HG02571 (cell line): ENCODE data around the gene CHPF2.

ENCODE experiments used
- ATAC-seq: cut with Tn5 transposase; IDR thresholded peaks from one replicate; pipeline ENCODE4 v1.9.1; 2021; ENCODE audit warnings: mild to moderate bottlenecking, moderate library complexity; ENCODE audit not compliant: unreplicated experiment

Gene CHPF2

DNA sequence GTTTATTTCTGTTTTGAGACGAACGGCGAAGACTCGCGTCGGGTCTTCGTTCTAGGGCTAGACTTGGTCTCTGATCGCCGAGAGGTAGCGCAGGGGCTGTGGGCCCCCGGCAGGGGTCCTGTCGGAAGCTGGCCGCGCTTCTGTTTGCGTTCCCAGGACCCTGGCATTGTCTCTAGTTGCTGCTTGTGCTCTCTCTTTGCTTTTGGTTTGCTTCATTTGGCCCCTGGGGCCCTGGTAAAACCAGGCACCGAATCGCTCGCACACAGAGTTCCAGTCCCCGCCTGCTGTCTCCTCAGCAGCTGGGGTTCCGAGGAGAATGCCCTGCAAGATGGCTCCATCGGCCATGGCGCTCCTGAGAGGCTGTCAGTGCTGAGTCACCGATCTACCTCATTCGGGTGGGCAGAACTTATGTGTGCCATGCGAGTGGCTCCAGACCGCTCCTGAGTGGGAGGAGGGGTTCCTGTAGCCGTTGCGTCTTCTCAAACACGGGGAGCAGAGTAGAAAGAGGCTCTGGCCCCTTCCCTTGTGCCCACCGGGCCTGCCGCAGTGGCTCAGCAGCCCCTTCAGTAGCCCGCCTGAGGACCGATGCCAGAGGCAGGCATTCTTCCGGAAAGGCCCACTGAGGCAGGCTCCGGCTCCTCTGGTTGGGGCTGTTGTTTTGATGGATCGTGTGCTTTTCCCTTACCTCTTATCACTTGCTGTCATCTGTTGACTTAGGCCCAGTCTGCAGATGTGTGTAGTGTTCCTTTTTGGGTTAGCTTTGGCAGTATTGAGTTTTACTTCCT, 826 bp downstream of the CHPF2 start:
- ATAC-seq, result peak; percentile 38

- ATAC-seq, result no peak
Measured at GRCh38 chr7:151233804-151234203, 1.5 kb downstream of the CHPF2 start.

GRCh38 chr7:151235091-151235787, 3.0 kb downstream of the CHPF2 start:
- ATAC-seq, result no peak

DNA sequence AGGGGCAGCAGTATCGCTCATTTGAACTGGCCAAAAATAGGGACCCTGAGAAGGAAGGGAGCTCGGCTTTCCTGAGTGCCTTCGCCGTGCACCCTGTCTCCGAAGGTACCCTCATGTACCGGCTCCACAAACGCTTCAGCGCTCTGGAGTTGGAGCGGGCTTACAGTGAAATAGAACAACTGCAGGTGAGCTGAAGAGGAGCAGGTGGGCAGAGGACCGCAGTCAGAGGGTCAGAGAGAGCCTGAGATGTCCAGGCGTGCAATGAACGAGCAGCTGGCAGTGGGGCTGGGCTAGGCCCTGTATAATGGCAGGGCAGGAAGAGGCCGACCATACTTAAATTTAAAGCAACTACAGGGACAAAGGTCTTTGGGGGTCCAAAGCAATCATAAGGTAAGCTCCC, 4.1 kb downstream of the CHPF2 start:
- no peak for ATAC-seq

DNA sequence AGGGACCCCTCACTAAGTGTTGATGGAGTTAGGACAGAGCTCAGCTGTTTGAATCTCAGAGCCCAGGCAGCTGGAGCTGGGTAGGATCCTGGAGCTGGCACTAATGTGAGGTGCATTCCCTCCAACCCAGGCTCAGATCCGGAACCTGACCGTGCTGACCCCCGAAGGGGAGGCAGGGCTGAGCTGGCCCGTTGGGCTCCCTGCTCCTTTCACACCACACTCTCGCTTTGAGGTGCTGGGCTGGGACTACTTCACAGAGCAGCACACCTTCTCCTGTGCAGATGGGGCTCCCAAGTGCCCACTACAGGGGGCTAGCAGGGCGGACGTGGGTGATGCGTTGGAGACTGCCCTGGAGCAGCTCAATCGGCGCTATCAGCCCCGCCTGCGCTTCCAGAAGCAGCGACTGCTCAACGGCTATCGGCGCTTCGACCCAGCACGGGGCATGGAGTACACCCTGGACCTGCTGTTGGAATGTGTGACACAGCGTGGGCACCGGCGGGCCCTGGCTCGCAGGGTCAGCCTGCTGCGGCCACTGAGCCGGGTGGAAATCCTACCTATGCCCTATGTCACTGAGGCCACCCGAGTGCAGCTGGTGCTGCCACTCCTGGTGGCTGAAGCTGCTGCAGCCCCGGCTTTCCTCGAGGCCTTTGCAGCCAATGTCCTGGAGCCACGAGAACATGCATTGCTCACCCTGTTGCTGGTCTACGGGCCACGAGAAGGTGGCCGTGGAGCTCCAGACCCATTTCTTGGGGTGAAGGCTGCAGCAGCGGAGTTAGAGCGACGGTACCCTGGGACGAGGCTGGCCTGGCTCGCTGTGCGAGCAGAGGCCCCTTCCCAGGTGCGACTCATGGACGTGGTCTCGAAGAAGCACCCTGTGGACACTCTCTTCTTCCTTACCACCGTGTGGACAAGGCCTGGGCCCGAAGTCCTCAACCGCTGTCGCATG, 5.2 kb downstream of the CHPF2 start:
- no peak for ATAC-seq

DNA sequence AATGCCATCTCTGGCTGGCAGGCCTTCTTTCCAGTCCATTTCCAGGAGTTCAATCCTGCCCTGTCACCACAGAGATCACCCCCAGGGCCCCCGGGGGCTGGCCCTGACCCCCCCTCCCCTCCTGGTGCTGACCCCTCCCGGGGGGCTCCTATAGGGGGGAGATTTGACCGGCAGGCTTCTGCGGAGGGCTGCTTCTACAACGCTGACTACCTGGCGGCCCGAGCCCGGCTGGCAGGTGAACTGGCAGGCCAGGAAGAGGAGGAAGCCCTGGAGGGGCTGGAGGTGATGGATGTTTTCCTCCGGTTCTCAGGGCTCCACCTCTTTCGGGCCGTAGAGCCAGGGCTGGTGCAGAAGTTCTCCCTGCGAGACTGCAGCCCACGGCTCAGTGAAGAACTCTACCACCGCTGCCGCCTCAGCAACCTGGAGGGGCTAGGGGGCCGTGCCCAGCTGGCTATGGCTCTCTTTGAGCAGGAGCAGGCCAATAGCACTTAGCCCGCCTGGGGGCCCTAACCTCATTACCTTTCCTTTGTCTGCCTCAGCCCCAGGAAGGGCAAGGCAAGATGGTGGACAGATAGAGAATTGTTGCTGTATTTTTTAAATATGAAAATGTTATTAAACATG, 6.0 kb downstream of the CHPF2 start:
- ATAC-seq, result no peak

GRCh38 chr7:151238924-151239836, 6.9 kb downstream of the CHPF2 start:
- no peak for ATAC-seq

GRCh38 chr7:151239837-151240459, 7.7 kb downstream of the CHPF2 start:
- ATAC-seq, result no peak

DNA sequence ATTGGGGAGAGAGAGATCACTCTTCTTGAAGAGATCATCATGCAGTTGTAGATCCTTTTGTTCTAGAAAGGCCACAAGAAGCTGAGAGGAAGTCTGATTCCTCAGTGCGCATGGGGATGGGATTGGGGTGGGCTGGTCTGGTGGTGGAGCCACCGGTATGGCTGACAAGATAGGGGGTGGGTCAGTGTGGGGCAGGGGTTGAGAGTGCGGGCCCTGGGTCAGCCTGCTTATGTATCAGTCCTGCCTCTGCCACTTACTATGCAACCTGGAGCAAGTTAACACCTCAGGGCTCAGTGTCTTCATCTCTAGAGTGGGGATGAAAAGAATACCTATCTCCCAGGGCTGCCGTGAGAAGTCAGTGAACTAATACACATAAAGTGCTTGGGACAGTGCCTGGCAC, 8.3 kb downstream of the CHPF2 start:
- no peak for ATAC-seq

DNA sequence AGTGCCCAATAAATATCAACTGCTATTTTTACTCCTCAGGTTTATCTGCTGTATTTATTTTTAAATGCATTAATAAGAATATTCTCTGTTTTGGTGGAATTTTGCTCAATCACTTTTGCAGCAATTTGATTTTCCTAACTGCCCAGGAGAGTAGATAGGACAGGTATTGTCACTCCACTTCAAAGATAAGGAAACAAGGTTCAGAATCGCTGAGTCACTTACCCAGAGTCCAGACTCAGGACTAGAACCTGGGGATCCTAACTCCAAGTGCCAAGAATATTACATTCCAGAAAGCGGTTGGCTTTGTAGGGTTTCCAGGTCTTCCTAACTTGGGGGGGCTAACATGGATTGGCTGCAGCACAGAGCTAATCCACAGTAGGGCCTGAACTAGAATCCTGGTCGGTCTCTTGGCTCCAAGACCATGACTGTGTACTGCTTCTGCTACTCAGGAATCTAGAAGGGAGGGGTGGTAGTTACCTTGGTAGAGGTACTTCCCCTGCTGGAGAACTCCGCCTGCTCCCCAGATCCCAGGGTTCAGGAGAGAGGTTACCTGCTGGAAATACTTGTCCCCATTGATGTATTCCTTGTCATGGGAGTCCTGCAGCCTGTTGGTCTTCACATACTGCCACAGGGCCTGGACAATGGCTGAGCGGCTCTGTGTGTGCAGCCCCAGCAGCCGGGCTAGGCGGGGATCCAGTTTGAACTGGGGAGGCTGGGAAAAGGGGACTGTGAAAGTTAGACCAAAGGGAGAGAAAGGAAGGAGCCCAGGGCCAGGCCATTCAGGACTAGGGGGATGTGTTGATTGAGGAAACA, 8.9 kb downstream of the CHPF2 start:
- ATAC-seq, result no peak

GRCh38 chr7:151241755-151242096, 9.4 kb downstream of the CHPF2 start:
- ATAC-seq, result no peak

- ATAC-seq, result no peak
Measured at GRCh38 chr7:151242159-151243044, 10.1 kb downstream of the CHPF2 start.

DNA sequence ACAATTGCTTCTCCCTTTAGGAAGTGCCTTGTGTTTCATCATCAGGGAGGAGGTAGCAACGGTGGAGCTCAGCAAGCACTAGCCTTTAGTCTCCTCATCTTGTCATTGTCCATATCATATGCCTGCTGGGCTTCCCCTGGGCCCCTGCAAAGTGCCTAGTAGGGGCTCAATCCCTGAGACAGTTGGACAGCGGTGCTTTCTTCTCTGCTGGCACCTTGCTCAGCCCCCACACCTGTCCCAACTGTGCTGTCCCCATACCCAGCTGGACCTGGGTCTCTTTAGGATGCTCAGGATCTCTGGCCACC, 10.7 kb downstream of the CHPF2 start:
- ATAC-seq, result no peak

DNA sequence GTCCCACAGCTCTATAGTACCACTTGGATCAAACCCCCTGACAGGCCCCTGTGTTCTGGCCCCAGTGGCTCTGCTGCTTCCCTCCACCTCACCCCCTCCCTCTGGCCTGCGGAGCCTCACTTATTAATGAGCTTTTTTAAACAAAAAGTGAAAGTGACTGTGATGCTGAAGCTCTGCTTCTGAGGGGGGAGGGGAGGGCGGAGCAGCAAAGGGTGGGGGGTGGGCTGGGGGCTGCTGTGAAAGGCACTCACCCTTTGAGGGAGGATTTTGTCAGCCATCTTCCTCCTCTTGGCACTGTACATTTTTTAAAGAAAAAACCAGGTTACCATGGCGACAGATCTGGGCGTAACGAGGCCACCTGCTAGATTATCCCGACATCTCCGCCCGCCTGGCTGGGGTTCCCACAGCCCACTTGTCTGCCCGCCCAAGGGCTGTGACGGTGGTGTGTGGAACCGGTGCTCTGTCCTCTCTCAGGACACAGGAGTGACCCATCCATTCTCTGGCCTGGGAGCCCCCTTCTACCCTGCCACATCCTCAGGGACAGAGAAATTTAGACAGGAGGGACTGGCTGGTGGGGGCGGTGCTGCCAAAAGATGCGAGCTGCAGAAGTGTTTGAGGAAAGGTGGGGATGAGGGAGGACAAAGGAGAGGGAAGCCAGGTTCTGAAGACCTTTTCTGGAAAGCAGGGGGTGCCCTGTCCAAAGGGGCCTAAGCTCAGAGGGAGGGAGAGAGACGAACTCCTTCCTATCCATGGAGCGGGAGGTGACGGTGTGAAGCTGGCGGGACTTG, 11.3 kb downstream of the CHPF2 start:
- ATAC-seq, result no peak

DNA sequence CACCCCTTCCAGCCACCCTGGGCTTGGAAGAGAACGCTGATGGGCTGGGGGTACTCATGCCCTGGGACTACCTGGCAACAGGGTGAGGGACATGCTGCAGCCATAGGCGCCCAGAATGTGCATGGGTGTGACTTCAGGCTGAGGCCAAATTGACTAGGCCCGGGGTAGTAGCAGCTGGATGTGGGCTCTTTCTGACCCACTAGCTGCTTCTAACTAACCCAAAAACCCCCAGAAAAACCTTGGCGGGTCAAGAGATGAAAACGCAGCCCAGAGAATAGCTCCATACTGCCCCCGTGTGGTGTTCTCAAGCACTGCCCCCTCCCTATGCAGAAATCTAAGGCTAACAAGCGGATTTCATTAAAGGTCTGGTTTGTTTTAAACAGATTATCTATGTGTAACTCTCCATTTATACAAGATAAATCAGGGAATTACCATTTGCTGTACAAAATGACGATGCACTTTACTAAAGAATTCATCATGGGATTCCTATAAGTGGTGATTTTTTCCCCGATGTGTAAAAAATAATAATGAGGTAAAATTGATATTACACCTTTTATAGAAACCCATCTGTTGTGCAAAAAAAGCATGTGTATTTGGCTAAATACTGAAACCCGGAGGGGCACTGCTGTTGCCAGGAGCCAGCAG, 12.0 kb downstream of the CHPF2 start:
- no peak for ATAC-seq

DNA sequence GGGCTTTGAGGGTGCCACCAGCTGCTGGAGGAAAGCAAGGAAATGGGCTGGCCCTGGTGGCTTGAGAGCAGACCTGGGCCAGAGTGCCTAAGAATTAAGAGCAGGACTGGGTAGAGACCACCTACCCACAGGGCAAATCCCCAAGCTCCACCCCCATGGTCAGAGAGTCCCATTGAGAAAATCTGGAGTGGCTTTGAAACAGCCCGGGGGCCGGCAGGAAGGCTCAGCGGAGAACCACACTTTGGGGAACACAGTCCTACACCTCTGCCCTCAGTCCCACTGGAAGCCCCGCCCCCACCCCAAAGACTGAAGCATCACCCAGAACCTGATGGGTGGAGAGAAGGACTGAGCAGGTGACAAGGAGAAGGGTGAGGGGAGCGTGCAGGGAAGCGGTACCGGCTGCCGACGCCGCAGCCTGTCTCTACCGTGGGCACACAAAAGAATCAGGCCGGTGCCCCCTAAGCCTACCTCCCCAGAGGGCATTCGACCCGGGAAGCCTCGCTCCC, 12.6 kb downstream of the CHPF2 start:
- no peak for ATAC-seq
